GM12892 (cell line): ENCODE data around the gene CORO1C.
"Not testable (repeated sequence)": the region's sequence is repeated elsewhere in the genome, so short reads cannot be mapped to it uniquely, and the experiment has no call there.

ENCODE experiments used
- POLR2A ChIP-seq: IDR thresholded peaks from 2 replicates; pipeline ENCODE4 v1.6.1; 2011; ENCODE audit warnings: low read depth, low read length, control low read depth
- POLR2AphosphoS5 ChIP-seq: IDR thresholded peaks from 2 replicates; pipeline ENCODE4 v1.6.1; 2011; ENCODE audit warnings: low read depth, low read length, control low read depth
- TAF1 ChIP-seq: IDR thresholded peaks from 2 replicates; pipeline ENCODE4 v1.6.1; 2011; ENCODE audit warnings: low read depth, mild to moderate bottlenecking, control low read depth, low read length, borderline replicate concordance

DNA sequence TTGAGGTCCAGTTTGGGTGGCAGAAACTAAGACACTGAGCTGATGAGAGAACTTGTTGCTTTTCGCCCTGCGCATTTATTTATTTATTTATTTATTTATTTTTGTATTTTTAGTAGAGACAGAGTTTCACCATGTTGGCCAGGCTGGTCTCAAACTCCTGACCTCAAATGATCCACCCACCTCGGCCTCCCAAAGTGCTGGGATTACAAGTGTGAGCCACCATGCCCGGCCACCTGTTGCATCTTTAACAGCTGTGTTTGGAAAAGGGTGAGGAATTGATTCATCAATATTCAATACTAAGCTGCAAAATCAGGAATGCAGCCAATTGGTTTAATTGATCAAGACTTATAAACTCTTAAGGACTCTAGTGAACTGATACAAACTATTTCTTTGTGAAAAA is 73.2 kb downstream of the CORO1C start:
- not testable (repeated sequence) for TF ChIP-seq POLR2A, POLR2AphosphoS5, TAF1
